GM12892 (cell line): Measurements from ENCODE around the gene BRMS1.

Source experiments
- POLR2A ChIP-seq: IDR thresholded peaks from 2 replicates; pipeline ENCODE4 v1.6.1; 2011; ENCODE audit warnings: low read depth, low read length, control low read depth
- TAF1 ChIP-seq: IDR thresholded peaks from 2 replicates; pipeline ENCODE4 v1.6.1; 2011; ENCODE audit warnings: low read depth, mild to moderate bottlenecking, control low read depth, low read length, borderline replicate concordance

- TF ChIP-seq POLR2A, result no peak
- no peak for TF ChIP-seq TAF1
Measured at GRCh38 chr11:66330931-66331330, 14.0 kb downstream of the BRMS1 start.
